ENCODE results near the gene ANKH.
"Not testable (repeated sequence)": the region's sequence is repeated elsewhere in the genome, so short reads cannot be mapped to it uniquely, and the experiment has no call there.

The ANKH gene

DNA sequence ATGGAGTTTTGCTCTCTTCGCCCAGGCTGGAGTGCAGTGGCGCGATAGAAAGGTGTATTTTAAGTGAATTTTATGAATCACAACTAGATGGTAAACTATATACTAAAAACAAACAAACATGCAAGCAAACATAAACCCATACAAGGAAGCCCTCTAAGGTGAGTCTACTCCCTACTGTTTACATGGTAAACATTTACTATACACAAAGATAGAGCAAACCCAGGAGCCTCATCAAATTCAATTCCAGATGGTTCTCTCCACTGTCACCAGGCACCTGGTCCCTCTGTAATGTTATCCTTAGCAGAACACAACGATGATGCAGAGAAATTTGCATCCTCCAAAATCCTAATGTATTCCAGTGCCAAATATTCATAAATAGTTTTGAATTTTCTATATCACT lies 17.9 kb downstream of the ANKH start:
- FAIRE-seq, result no peak

DNA sequence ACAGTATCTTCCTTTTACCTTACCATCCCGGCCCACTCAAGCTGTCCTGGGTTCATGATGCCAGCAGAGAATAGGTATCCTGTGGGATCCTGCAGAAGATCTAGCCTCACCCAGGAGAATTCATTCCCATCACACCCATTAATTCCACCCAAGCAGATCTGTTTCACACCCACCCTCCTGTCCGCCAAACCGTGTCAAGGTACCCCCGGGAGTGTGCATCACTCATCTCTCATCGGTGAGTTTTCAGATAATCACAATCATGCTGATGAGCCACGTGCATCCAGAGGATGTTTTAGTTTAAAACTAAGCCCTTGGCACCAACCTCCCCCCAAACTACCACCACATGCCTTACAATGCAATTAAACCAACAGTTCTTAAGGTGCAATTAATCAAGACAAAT lies 18.8 kb downstream of the ANKH start:
- no peak for FAIRE-seq

DNA sequence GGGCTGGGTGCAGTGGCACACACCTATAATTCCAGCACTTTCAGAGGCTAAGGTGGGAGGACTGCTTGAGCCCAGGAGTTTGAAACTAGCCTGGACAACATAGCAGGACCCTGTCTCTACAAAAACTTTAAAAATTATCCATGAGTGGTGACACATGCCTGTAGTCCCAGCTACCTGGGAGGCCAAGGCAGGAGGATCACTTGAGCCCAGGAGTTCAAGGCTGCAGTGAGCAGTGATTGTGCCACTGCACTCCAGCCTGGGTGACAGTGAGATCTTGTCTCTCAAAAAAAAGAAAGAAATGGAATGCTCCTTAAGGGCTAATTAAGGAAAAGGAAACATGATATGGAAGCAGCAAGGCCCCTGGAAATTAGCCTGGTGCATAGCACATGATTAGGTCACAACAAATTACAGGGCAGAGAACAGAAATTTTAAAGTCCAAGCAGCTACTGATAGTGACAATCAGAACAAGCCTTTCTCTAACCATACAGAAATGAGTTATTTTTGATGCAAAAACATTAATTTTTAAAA lies 19.5 kb downstream of the ANKH start:
- FAIRE-seq, result no peak

DNA sequence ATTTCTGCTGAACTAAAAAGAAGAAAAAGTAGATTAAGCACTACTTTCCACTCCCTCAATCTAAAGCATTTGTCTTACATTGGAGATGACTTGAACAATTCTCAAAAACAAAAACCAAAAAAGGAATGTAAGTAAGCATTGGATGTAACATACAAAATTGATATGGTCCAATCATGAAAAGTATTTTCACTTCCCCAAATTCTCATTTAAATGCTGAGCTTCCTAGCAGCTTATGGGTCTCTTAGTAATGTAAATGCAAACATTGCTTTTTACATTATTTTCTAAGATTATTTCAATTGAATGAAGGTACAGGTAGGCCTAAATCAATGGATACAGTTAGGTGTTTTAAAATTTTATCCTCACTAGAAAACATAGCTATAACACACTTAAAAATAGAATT lies 20.0 kb downstream of the ANKH start:
- no peak for FAIRE-seq

DNA sequence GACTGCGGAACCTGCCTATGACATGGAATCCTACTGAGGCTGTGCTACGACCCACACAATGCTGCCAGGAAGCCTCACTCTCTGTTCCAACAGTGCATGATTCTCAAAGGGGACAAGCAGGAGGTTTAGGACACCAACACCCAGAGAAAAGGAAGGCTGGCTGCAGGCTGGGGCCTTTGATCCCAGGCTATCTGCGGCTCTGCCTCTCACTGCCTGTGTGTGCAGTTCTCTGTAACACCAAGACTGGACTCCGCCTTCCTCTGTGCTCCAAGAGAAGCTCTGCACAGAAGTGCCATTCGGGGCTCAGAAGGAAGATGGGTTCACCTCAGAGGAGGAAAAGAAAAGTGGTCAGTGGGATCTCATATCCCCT lies 20.5 kb downstream of the ANKH start:
- no peak for FAIRE-seq

DNA sequence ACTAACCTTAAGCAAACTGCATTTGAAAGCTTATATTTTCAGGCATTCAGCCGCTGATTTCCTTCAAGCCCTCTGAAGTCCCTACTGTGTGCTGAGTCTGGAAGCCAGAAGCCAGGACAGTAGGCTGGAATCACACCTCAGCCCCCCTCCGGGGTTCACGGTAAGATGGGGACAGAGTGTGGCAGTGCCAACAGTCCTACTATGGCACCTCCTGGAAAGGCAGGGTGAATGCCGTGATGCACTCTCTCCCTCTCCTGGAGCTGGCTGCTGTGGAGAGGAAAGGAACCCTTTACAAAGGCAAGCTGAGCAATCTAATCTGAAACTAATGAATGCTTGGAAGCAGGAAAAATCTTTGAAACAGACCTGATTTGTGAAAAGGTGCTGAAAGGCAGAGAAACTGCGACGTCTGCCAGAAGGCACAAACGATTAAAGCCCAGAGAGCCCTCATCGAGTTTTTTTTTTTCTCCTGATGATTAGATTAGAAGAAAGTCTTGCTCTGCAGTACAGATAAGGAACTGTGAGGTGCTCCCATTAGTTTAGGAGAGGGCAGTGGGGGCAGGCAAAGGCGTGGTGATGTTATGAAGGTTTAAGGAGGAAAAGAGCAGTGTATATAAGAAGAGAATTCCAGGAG lies 21.0 kb downstream of the ANKH start:
- FAIRE-seq, result no peak

DNA sequence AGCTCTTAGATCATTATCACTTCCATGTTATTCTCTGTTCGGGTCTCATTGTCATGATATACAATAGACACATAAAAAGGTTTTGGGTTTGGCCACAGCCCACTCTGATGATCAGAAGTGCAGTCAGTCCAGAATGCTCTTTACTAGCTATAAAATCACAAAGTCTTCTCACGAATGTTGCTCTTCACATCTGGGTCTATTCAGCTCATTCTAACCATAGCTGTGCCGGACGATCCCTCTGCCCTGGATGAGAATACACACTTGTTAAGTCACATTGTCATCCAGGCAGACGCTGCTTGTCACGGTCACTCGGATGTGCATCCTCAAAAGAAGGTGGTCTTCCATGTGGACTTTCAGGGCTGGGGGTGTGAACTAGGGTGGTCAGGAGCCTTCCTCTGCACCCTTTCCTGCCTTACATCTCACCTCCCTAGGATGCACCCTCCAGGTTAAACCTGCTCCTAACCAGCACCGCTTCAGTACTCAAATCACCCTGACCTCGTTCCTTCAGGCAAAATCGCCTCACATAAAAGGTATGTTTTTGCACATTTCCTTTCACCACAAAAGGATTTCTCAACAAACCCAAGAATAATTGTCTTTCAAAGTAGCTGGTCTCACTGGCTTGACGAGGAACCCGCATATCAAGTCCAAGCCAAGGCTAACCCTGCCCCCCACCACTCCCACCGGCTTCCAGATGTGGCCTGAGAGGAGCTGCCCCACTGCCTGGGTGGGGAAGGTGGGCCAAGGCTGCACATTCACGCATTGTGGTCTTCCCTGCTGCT lies 21.9 kb downstream of the ANKH start:
- no peak for FAIRE-seq

DNA sequence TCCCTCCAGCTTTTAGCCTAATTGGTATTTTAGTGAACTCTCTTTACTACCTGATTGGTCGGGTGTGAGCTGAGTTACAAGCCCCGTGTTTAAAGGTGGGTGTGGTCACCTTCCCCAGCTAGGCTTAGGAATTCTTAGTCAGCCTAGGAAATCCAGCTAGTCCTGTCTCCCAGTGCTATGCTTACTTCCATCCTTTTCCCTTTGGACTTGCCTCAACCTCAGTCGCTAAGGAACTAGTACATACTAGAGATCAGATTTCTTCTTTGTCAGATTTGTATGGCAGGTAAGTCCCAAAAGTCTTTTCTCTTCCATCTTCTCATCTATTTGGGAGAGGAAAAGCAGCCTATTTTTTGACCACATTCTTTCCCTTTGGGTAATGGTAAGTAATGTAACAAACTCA lies 22.6 kb downstream of the ANKH start:
- FAIRE-seq, result not testable (repeated sequence)

DNA sequence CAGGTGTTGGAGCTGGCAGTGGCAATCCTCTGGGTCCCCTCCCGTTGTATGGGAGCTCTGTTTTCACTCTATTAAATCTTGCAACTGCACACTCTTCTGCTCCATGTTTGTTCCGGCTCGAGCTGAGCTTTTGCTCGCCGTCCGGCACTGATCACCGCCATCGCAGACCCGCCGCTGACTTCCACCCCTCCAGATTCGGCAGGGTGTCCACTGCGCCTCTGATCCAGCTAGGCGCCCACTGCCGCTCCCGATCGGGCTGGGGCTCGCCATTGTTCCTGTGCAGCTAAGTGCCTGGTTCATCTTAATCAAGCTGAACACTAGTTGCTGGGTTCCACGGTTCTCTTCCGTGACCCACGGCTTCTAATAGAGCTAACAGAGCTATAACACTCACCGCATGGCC lies 23.2 kb downstream of the ANKH start:
- FAIRE-seq, result no peak

DNA sequence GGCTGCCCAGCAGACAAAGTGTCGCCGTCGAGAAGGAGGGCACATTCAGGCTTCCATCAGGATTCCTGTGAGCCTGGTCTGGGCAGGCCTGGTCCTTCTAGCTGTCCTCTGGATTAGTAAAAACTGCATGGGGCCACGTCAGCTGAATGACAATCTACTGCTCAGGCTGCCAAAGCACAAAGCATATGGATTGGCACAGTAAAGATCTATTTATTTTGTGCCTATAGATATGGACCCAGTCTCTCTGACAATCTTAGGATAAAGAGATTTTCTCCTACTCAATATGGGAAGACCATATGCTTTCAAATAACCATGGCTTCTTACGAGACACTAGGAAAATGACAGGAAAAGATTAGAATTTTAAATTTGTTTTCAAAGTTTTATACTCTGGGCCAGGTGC lies 24.1 kb downstream of the ANKH start:
- no peak for FAIRE-seq

DNA sequence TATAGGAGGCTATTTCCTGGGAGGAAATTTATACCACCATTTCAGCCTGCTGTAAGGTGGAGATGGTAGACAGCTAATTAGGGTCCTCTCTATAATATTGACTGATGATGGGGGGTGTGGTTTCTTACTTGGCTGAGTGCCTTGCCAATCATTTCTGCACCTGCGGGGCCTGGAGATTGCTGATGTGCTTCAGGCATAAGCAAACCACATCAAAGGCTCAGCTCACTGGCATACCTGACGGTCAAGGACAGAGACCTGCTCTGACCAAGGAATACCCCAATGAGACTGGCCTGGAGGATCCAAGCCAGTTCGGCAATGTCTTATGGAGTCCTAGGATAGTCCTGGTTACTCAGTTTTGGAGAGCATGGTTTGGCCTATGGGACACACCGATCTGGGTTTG lies 29.5 kb downstream of the ANKH start:
- FAIRE-seq, result no peak

DNA sequence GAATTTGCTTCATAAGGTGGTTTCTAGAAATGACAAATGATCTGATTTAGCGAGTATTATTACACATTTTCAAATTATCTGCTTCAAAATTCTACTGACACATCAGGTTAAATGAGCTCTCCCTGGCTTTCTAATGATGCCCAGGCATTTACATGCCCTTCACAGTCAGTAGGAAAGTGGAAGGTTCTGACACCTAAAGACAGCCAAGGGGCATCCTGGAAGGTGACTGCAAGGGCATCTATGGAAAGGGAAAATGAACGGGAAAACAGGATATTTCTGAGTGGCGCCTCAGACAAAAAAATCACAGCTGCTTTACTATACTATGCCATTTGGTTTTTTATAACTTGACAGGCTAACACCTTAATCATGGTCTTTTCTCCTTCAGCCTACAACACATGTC lies 31.0 kb downstream of the ANKH start:
- no peak for FAIRE-seq

DNA sequence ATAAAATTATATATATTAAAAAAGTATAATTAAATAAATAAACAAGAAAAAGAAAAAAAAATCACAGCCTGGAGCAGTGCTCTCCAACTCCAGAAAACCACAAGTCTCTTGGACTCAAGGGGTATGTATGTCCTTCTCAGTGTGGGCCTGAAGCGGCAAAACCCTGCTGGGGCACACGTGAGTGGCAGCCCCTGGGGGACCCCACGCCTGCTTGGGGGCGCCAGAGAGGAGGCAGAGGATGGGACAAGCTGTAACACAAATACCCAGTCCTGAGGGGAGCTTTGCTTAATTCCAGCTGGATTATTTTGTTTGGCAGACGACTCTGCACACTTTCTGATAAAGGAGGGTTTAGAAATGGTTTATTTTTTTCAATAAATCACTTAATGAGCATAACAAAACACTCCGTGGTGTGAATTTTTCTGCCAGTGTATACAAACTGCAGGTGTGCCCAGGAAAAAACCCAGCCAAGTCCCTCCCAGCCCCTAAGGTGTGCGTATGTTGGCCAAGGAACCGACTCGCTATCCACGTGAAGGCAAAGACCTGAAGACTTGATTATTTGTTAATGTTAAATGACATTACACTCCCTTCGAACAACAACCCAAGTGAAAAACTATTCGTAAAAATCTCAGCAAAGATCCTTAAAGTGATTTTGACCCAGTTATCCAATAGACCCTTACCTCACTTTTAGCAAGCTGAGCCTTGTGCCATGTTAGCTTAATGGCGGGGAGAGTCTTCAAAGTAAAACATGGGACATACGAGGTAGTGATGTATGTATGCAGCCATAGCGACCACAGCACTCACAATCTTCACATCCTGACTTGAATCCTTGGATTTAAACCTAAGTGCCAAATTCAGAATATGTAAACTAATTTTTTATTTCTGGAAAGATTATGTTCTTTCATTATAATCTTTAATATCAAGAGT lies 32.9 kb downstream of the ANKH start:
- no peak for FAIRE-seq

DNA sequence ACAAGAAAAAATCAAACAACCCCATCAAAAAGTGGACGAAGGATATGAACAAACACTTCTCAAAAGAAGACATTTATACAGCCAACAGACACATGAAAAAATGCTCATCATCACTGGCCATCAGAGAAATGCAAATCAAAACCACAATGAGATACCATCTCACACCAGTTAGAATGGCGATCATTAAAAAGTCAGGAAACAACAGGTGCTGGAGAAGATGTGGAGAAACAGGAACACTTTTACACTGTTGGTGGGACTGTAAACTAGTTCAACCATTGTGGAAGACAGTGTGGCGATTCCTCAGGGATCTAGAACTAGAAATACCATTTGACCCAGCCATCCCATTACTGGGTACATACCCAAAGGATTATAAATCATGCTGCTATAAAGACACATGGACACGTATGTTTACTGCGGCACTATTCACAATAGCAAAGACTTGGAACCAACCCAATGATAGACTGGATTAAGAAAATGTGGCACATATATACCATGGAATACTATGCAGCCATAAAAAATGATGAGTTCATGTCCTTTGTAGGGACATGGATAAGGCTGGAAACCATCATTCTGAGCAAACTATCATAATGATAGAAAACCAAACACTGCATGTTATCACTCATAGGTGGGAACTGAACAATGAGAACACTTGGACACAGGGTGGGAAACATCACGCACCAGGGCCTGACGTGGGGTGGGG lies 34.0 kb downstream of the ANKH start:
- not testable (repeated sequence) for FAIRE-seq

DNA sequence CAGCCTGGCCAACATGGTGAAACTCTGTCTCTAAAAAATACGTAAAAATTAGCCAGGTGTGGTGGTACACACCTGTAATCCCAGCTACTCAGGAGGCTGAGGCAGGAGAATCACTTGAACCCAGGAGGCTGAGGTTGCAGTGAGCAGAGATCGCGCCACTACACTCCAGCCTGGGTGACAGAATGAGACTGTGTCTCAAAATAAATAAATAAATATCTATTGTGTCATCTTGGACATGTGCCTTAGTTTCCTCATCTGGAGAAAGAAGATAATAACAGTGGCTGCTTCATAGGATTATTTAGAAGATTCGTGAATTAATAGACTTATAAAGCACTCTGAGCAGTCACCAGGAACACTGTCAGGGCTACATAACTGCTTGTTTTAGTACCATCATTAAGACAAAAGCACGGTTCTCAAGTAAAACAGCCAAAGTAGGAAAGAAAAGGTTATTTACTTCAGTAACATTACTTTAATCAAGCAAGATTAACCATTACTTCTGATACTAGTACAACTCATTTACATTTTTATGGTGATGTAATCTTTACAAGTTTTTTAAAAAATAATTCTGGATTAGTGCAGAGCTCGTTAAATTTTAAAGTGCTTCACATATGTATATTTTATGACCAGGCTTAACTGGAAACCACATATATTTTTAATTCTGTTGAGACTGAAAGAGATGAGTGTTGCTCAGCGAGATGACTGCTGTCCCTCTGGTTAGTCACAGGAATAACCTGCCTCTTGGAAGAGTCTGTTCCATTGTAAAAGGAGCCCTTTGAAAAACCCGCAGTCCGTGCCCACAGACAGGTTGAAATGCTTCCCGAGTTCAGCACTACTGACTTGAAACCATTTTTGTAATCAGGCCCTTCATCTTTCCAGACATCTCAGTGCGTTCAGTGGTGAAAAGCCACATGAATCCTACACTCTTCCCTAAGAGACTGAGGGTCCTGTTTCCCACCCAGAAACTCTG lies 36.7 kb downstream of the ANKH start:
- FAIRE-seq, result no peak

DNA sequence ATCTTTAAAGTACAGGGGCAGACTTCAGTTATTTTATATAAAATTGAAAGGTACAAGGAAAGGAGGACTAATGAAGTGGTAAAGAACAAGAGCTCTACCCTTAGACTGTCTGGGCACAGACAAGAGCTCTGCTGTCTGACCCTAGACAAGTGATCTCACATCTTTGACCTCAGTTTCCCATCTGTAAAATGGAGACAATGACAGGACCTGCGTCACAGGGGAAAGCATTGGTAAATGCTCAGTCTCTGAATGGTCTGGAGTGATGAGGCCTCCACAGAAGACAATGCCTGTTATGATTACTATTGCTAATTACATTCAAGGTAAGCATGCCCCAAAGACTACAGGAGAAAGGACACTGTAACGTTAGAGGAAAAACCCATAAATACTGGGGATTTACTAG lies 37.5 kb downstream of the ANKH start:
- FAIRE-seq, result no peak

DNA sequence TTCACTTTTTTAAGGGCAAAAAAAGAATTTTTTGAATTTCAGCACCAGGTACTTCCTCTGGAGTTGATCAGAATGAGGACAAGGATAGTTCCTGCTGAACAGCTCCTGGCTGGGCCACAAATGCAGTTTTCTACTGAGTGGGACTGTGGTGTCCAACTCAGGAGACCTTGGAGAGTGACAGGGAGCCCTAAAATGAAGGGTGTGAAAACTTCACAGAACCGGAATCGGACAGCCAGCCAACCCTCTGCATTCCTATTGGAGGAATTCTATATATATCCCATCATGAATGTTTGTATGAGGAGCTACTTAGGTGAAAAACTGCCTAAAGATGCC lies 40.6 kb downstream of the ANKH start:
- no peak for FAIRE-seq

DNA sequence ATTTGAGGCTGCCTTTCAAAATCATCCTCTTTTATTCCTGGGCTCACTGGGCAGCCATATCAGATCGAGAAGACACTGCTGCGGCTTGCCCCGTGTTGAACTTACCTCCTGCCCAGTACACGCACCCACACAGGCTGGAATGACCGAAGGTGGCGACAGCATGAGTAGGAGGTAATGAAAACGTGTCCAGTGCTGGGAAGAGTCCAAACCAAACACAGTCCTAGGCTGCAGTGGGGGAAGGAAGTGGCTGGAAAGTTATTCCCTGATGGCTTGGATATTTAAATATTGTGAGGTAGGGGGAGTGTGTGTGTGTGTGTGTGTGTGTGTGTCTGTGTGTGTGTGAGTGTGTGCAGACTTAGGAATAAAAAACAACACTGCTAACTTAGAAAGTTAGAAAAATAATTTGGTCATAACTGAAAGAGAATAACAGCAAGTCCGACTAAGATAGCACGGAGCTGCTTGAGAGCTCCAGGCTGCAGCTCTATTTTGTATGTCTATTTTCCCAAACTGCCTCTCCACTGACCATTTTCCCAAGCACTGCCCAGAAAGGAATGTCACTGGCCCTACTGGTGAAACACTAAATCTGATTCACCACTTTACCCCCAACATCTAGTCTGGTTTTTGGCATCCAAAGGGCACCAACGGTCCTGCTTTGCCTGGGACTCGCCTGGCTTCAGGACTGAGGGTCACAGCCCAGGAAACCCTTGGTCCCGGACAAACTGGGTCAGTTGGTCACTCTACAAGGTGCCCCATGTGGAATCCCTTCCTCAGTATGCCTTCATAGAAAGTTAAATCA lies 41.2 kb downstream of the ANKH start:
- no peak for FAIRE-seq

DNA sequence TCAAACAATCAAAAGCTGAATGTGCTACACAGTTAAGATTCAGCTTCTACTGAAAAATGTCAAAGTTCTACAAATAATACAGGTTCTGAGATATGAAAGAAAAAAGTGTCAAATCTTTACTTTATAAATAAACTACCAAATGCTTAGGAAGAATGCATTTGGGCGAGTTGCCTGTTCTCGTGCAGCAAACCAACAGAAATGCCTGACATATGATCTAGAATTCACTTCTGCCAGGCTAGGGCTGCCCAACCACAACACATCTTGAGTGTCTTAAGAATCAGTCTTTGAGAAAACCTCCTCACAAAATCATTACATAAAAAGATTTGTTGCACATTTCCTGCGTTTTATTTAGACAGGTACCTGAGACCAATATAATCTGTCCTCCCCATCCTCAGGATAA lies 42.2 kb downstream of the ANKH start:
- FAIRE-seq, result no peak

DNA sequence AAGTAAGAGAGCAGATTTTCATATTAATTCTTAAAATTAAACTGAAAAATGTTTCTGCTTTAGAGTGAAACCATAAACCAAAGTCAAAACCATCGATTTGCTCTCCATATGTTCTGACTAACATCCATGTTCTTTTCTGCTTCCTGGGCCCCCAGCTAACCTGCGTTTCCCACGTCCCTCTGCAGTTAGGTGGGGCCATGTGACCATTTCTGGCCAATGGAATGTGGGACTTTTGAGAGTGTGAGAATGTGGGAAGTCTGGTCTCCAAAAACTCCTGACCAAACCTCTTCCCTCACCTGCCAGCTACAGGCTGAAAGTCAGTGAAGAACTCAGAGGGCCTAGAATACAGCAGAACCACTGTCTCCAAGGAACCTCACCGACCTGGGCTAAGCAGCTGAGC lies 44.9 kb downstream of the ANKH start:
- no peak for FAIRE-seq

DNA sequence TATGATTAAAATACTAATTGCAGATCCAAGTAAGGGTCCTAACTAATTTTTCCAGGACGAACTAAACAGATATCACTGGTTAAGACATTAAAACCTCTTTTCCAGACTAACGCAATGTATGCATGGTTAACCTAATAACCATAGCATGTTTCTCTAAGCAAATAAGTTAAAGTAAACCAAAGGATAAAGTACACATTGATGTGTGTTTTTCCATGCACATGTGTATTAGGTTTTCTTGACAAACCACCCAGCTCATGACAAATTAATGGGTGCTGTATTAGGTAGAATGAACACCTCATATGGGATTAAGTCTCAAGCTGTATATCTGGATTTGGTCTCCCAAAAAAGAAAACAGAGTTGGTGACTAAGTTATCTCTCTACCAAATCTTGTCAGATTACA lies 45.6 kb downstream of the ANKH start:
- no peak for FAIRE-seq
